B cell (primary cell): Measurements from ENCODE around the gene PRR16.

ENCODE experiments used
- CTCF ChIP-seq: fragments of 200-600 bp; IDR thresholded peaks from one replicate; pipeline ENCODE4 v1.8.0; 2022; ENCODE audit warnings: antibody characterized with exemption, mild to moderate bottlenecking
- EZH2 ChIP-seq: IDR thresholded peaks from 2 replicates; pipeline ENCODE4 v1.6.1; 2012; ENCODE audit warnings: borderline replicate concordance, low read depth, mild to moderate bottlenecking, moderate library complexity, low read length; ENCODE audit not compliant: insufficient read depth, poor library complexity, severe bottlenecking

- TF ChIP-seq CTCF (no peak), EZH2 (no peak)
These were observed 271.0 kb downstream of the PRR16 start for GRCh38 chr5:120735076-120735475.
